ENCODE data around the gene NOTUM. TPM values are rescaled to one million over a fixed set of nuclear protein-coding genes. Genes with fewer than 3 reads are reported as not detected.

Gene NOTUM
- total and polyA plus RNA-seq, 9 of the 15 experiments (the other 6 are each of a cell fraction or from before 2014, with no cell fraction given): 0.03 to 14.0 (median 4.1) TPM

DNA sequence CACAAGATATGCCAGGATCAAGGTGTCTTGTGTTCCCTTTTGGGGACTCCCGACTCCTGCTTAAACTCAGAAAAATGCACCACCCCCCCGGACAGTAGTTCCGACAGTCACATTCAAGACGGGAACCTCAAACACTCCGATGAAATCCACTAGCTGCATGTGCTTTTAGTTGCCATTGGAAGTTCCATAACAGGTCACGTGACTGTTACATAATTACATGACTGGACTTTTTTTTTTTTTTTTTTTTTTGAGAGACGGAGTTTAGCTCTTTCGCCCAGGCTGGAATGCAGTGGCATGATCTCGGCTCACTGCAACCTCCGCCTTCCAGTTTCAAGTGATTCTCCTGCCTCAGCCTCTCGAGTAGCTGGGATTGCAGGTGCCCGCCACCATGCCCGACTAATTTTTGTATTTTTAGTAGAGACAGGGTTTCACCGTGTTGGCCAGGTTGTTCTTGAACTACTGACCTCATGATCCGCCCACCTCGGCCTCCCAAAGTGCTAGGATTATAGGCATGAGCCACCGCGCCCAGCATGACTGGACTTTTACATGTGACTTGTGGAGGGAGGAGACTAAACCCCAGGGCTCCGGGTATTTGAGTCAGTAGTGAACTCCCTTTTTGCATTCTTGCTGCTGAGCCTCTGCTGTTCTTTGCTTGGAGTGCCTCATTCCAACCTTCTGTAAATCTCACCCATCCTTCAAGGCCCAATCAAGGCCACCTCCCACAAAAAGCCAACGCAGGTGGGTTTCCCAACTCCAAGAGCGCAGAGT lies 44.6 kb downstream of the NOTUM start:
- H3K4me3 ChIP-seq: peak overlapping the region; percentile 91
- peak overlapping the region; percentile 69 for H3K27ac ChIP-seq (ENCODE audit: extremely low read depth, low read depth, low read length)
- FAIRE-seq: peak; percentile 85
- H3K79me2 ChIP-seq (ENCODE audit: control insufficient read depth, insufficient read depth, low read length): peaks cover 58% of the 10 kb centered on the region
- ATAC-seq: peak; percentile 64
- intact Hi-C loops (cut with micrococcal nuclease) (no loop called here), in situ Hi-C loops (cut with MboI) (no loop called here)
- DNase-seq (ENCODE audit: extremely low read depth in 1 of 4, low spot score in 3 of 4): peak in 2 of 4 experiments; percentile 61 to 87
- CTCF ChIA-PET (ENCODE audit: low intra/inter-chr PET ratio): interaction anchor here (1.1 kb wide), 1 partner anchor 11 kb away, joined by 3 read pairs; the partner anchor contains the start of gene MAFG
- H3K9me1 ChIP-seq (ENCODE audit: control insufficient read depth, insufficient read depth, low read length): peaks cover 9% of the 10 kb centered on the region
- BruUV-seq (replicated peaks): no TSS peak
- 35% methylated on average over 15 of the region's 21 CpGs for WGBS (ENCODE audit: insufficient coverage, low coverage, missing lambda C conversion rate)
- peaks cover 80% of the 10 kb centered on the region for H3K36me3 ChIP-seq (ENCODE audit: control insufficient read depth, insufficient read depth, low read length)
- H3K27me3 ChIP-seq (ENCODE audit: control insufficient read depth in 2 of 2, insufficient read depth in 2 of 2, low read length in 2 of 2): no peaks in the 10 kb centered on the region
- POLR2A ChIA-PET: interaction anchor here (0.5 to 3.4 kb wide), 10 partner anchors 9 to 202 kb away, joined by 3 to 32 read pairs (median 5); partner anchors contain the start of gene MAFG
- peaks cover 45 to 91% of the 10 kb centered on the region in 2 experiments for H3K4me1 ChIP-seq (replicated peaks in 1 of 2; ENCODE audit: control insufficient read depth in 2 of 2, insufficient read depth in 2 of 2, low read length in 2 of 2)
- H3K9ac ChIP-seq (ENCODE audit: insufficient read depth in 1 of 2, low read depth in 2 of 2, low read length in 2 of 2): peak overlapping the region; percentile 71 to 93
- H3K9me3 ChIP-seq (replicated peaks; ENCODE audit: control insufficient read depth, insufficient read depth, low read depth, low read length): no peaks in the 10 kb centered on the region
- peak overlapping the region; percentile 96 for H3K4me2 ChIP-seq (ENCODE audit: insufficient read depth, low read length)
- peaks cover 31% of the 10 kb centered on the region for H4K20me1 ChIP-seq (replicated peaks; ENCODE audit: control insufficient read depth, insufficient read depth, low read length)
- no peak overlapping the region for H2AFZ ChIP-seq (ENCODE audit: low read depth, low read length)
- TF ChIP-seq RAD51 (IDR thresholded peaks at IDR 0.05; ENCODE audit: borderline replicate concordance, low read depth) (peak; percentile 89), SMARCC2 (IDR thresholded peaks at IDR 0.05; ENCODE audit: low read depth) (no peak), NBN (IDR thresholded peaks at IDR 0.05; ENCODE audit: low read depth) (no peak), ZNF408 (CRISPR knock-in tag; IDR thresholded peaks at IDR 0.05; ENCODE audit: low read depth) (no peak), MEF2A (IDR thresholded peaks at IDR 0.05; ENCODE audit: control insufficient read depth, low read depth, low read length) (no peak), IFI16 (CRISPR knock-in tag; IDR thresholded peaks at IDR 0.05) (no peak), JUND (IDR thresholded peaks at IDR 0.05; ENCODE audit: borderline replicate concordance, low read depth, low read length) (peak; percentile 45), JUND (tag; IDR thresholded peaks at IDR 0.05; ENCODE audit: borderline replicate concordance, low read depth, low read length) (no peak), ZBED1 (IDR thresholded peaks at IDR 0.05) (no peak), POU5F1 (IDR thresholded peaks at IDR 0.05; ENCODE audit: borderline replicate concordance, low read depth, low read length, partially characterized antibody) (no peak), POLR2AphosphoS2 (IDR thresholded peaks at IDR 0.05; ENCODE audit: low read length) (no peak), POLR2AphosphoS5 (IDR thresholded peaks at IDR 0.05; ENCODE audit: control insufficient read depth, insufficient read depth, low read depth, low read length) (peak; percentile 41), NFE2 (IDR thresholded peaks at IDR 0.05; ENCODE audit: low read depth) (peak; percentile 69)
- TF ChIP-seq, protein P1, sequence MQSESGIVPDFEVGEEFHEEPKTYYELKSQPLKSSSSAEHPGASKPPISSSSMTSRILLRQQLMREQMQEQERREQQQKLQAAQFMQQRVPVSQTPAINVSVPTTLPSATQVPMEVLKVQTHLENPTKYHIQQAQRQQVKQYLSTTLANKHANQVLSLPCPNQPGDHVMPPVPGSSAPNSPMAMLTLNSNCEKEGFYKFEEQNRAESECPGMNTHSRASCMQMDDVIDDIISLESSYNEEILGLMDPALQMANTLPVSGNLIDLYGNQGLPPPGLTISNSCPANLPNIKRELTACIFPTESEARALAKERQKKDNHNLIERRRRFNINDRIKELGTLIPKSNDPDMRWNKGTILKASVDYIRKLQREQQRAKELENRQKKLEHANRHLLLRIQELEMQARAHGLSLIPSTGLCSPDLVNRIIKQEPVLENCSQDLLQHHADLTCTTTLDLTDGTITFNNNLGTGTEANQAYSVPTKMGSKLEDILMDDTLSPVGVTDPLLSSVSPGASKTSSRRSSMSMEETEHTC (IDR thresholded peaks at IDR 0.05): 0 out of 2 replicates have a peak, but pooled peaks have one; percentile 37
- TF ChIP-seq, protein P2, sequence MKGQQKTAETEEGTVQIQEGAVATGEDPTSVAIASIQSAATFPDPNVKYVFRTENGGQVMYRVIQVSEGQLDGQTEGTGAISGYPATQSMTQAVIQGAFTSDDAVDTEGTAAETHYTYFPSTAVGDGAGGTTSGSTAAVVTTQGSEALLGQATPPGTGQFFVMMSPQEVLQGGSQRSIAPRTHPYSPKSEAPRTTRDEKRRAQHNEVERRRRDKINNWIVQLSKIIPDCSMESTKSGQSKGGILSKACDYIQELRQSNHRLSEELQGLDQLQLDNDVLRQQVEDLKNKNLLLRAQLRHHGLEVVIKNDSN (CRISPR knock-in tag; IDR thresholded peaks at IDR 0.05): peak; percentile 61
- TF ChIP-seq, protein P3, sequence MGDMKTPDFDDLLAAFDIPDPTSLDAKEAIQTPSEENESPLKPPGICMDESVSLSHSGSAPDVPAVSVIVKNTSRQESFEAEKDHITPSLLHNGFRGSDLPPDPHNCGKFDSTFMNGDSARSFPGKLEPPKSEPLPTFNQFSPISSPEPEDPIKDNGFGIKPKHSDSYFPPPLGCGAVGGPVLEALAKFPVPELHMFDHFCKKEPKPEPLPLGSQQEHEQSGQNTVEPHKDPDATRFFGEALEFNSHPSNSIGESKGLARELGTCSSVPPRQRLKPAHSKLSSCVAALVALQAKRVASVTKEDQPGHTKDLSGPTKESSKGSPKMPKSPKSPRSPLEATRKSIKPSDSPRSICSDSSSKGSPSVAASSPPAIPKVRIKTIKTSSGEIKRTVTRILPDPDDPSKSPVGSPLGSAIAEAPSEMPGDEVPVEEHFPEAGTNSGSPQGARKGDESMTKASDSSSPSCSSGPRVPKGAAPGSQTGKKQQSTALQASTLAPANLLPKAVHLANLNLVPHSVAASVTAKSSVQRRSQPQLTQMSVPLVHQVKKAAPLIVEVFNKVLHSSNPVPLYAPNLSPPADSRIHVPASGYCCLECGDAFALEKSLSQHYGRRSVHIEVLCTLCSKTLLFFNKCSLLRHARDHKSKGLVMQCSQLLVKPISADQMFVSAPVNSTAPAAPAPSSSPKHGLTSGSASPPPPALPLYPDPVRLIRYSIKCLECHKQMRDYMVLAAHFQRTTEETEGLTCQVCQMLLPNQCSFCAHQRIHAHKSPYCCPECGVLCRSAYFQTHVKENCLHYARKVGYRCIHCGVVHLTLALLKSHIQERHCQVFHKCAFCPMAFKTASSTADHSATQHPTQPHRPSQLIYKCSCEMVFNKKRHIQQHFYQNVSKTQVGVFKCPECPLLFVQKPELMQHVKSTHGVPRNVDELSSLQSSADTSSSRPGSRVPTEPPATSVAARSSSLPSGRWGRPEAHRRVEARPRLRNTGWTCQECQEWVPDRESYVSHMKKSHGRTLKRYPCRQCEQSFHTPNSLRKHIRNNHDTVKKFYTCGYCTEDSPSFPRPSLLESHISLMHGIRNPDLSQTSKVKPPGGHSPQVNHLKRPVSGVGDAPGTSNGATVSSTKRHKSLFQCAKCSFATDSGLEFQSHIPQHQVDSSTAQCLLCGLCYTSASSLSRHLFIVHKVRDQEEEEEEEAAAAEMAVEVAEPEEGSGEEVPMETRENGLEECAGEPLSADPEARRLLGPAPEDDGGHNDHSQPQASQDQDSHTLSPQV (IDR thresholded peaks at IDR 0.05): peak; percentile 59
